Memory B cell (primary cell): Measurements from ENCODE around the gene ACTL10.

Experiments used
- ATAC-seq: fragments of 150-1000 bp; cut with Tn5 transposase; 2 replicates; pipeline ENCODE4 v1.10.0; 2021; ENCODE audit warnings: low read depth, mild to moderate bottlenecking, moderate library complexity
- DNase-seq, 2 donors: peaks; one replicate each; pipeline ENCODE4 v3.0.0; 2022; ENCODE audit warnings: low spot score in 2 of 2
- H3K27ac Mint-ChIP-seq: one replicate; pipeline ENCODE4 v1.8.0; 2022; ENCODE audit warnings: mild to moderate bottlenecking, moderate library complexity, mixed read lengths
- H3K27me3 Mint-ChIP-seq: one replicate; pipeline ENCODE4 v1.8.0; 2022; ENCODE audit warnings: mixed read lengths
- H3K36me3 Mint-ChIP-seq: one replicate; pipeline ENCODE4 v1.8.0; 2022; ENCODE audit warnings: mild to moderate bottlenecking, mixed read lengths
- H3K4me1 Mint-ChIP-seq: one replicate; pipeline ENCODE4 v1.8.0; 2022; ENCODE audit warnings: mixed read lengths
- H3K4me3 Mint-ChIP-seq: one replicate; pipeline ENCODE4 v1.8.0; 2022; ENCODE audit warnings: mild to moderate bottlenecking, moderate library complexity, mixed read lengths
- H3K9me3 Mint-ChIP-seq: one replicate; pipeline ENCODE4 v1.8.0; 2022; ENCODE audit warnings: mixed read lengths

ACTL10 gene

GRCh38 chr20:33663161-33664084, 3.3 kb upstream of the ACTL10 start:
- H3K36me3 Mint-ChIP-seq, result peaks cover 2% of the 10 kb centered on the region
- peak overlapping the region; percentile 53 for H3K27ac Mint-ChIP-seq
- H3K4me3 Mint-ChIP-seq, result peak overlapping the region; percentile 86
- DNase-seq, result peak; percentile 63 to 71
- peaks cover 21% of the 10 kb centered on the region for H3K4me1 Mint-ChIP-seq
- no peaks in the 10 kb centered on the region for H3K9me3 Mint-ChIP-seq
- peak; percentile 57 for ATAC-seq
- H3K27me3 Mint-ChIP-seq, result no peaks in the 10 kb centered on the region

- H3K27me3 Mint-ChIP-seq, result no peaks in the 10 kb centered on the region
- H3K36me3 Mint-ChIP-seq, result no peaks in the 10 kb centered on the region
- ATAC-seq (no peak), DNase-seq (no peak)
- H3K9me3 Mint-ChIP-seq, result no peaks in the 10 kb centered on the region
- H3K4me3 Mint-ChIP-seq, result peak overlapping the region; percentile 86
- peaks cover 21% of the 10 kb centered on the region for H3K4me1 Mint-ChIP-seq
- peak overlapping the region; percentile 79 for H3K27ac Mint-ChIP-seq
These were observed 2.5 kb upstream of the ACTL10 start for GRCh38 chr20:33664085-33664761.

- H3K27me3 Mint-ChIP-seq, result no peaks in the 10 kb centered on the region
- no peaks in the 10 kb centered on the region for H3K9me3 Mint-ChIP-seq
- peak overlapping the region; percentile 86 for H3K4me3 Mint-ChIP-seq
- H3K27ac Mint-ChIP-seq, result peak overlapping the region; percentile 79
- DNase-seq (no peak), ATAC-seq (no peak)
- H3K4me1 Mint-ChIP-seq, result peaks cover 23% of the 10 kb centered on the region
- no peaks in the 10 kb centered on the region for H3K36me3 Mint-ChIP-seq
These were observed 2.0 kb upstream of the ACTL10 start for GRCh38 chr20:33664762-33665144.

DNA sequence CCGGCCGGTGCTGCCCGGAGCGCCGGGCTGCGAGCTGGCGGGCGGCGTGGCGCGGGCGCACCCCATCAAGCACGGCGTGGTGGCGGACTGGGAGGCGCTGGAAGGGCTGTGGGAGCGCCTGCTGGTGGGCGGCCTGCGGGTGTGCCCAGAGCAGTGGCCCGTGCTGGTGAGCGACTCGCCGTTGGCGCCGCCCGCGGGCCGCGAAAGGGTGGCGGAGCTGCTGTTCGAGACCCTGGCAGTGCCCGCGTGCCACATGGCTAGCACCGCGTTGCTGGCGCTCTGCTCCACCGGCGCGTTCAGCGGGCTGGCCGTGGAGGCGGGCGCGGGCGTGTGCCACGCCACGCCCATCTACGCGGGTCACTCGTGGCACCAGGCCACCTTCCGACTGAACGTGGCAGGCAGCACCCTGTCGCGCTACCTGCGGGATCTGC, 517 bp downstream of the ACTL10 start:
- Mint-ChIP-seq H3K4me3 (peak overlapping the region; percentile 96), H3K9me3 (no peaks in the 10 kb centered on the region)

GRCh38 chr20:33667676-33668465, 1.1 kb downstream of the ACTL10 start:
- Mint-ChIP-seq H3K27me3 (no peaks in the 10 kb centered on the region), H3K9me3 (no peaks in the 10 kb centered on the region), H3K4me3 (peak overlapping the region; percentile 96), H3K36me3 (no peaks in the 10 kb centered on the region), H3K4me1 (peaks cover 25% of the 10 kb centered on the region), H3K27ac (peak overlapping the region; percentile 58)
- peak; percentile 52 for ATAC-seq
- DNase-seq, result peak; percentile 79 to 86

More for the DNA sequence above, 517 bp downstream of the ACTL10 start:
- Mint-ChIP-seq H3K27ac (peak overlapping the region; percentile 58), H3K4me1 (peaks cover 27% of the 10 kb centered on the region), H3K36me3 (no peaks in the 10 kb centered on the region), H3K27me3 (no peaks in the 10 kb centered on the region)
- DNase-seq, result peak in 1 of 2 donors; percentile 62
- peak; percentile 21 for ATAC-seq

GRCh38 chr20:33668466-33669155, 1.9 kb downstream of the ACTL10 start:
- no peak for ATAC-seq
- no peak for DNase-seq
- H3K9me3 Mint-ChIP-seq, result no peaks in the 10 kb centered on the region
- peak overlapping the region; percentile 96 for H3K4me3 Mint-ChIP-seq
- H3K36me3 Mint-ChIP-seq, result no peaks in the 10 kb centered on the region
- peaks cover 28% of the 10 kb centered on the region for H3K4me1 Mint-ChIP-seq
- no peaks in the 10 kb centered on the region for H3K27me3 Mint-ChIP-seq
- H3K27ac Mint-ChIP-seq, result no peak overlapping the region

DNA sequence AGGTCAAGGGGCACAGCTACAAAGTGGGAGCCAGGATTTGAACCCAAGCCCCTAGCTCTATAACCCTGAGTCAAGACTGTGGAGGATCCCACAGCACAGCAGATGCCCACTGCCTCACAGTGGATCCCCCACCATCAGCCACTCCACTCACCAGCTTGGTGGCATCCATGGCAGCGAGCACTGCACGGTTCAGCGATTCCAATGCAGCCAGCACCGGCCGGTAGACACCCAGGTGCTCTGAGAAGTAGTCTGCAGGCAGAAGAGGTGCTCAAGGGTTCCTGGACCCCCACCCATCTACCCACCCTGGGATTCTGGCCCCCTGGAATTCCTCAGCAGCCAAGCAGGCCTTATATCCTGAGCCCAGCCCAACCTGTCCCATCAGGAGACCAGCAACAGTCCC, 2.5 kb downstream of the ACTL10 start:
- H3K27me3 Mint-ChIP-seq, result no peaks in the 10 kb centered on the region

DNA sequence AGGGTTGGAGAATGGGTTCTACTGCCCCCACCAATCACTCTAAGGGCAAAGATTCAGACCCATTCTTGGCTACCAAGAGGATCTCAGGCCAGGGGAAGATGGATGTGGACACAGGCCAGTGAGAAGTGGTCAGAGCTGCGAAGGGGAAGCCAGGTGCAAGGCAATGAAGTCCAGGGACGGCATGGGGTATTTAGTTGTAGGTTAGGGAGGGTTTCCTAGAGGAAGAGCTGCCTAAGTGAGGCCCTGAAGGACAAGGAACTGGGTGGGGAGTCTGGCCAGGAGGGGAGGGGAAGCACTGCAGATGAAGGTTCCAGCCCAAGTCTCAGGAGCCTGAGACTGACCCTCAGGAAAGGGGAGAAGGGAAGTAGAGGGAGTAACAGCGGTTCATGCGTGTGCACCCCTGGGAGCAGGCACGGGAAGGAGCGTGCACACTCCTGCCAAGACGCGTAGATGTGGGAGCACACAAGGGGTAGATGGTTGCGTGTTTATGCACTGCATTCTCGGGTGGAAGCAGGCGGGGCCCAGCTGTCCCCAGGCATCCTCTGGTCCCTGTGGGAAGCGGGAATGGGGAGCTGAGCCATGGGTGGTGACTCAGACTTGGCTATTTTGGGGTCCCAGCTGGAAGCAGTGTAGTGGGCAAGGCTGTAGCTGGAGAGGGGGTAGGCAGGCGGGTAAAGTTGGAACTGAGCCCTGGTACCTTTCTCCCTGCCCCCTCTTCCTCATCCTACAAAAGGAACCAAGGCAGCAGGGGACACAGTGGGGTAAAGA, 3.3 kb downstream of the ACTL10 start:
- Mint-ChIP-seq H3K27ac (no peak overlapping the region), H3K4me3 (no peak overlapping the region), H3K27me3 (no peaks in the 10 kb centered on the region)

More for the DNA sequence above, 2.5 kb downstream of the ACTL10 start:
- Mint-ChIP-seq H3K4me3 (no peak overlapping the region), H3K9me3 (no peaks in the 10 kb centered on the region), H3K27ac (no peak overlapping the region), H3K36me3 (peaks cover 2% of the 10 kb centered on the region), H3K4me1 (peaks cover 31% of the 10 kb centered on the region)
- ATAC-seq (no peak), DNase-seq (no peak)

DNA sequence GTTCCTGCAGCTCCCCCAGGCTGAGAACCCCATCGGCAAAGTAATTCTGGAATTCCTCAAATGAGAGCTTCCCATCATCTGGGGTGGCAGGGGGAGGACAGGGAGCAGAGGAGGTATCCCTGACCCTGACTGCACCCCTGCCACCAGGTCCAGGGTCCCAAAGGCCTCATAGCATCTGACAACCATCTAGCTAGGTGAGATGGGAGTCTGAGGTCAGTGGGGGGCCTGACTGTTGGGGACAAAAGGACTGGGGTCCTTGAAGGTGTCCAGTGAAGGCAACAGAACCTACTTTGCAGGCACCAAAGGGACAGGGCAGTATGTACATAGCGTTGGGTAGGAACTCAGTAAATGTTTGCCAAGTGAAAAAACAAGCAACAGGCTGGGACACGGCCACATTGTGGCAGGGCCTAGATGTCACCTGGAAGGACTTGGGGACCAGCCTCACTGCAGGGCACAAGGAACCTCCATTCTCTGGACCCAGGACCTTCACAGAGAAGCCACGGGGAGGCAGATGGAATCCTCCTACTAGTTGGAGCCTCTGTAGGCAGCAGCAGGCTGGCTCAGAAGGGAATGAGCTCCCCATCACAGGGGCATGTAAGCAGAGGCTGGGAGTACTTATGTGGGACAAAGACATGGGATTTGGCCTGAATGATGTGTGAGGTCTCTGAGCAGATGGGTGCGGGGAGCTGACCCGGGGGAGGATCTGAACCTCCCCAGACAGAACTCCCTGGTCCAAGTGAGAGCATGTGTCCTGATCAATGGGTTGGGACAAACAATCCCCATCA, 4.2 kb downstream of the ACTL10 start:
- H3K4me1 Mint-ChIP-seq, result peaks cover 25% of the 10 kb centered on the region

More for the DNA sequence above, 3.3 kb downstream of the ACTL10 start:
- peaks cover 2% of the 10 kb centered on the region for H3K36me3 Mint-ChIP-seq
- ATAC-seq, result no peak
- H3K9me3 Mint-ChIP-seq, result no peaks in the 10 kb centered on the region
- peaks cover 26% of the 10 kb centered on the region for H3K4me1 Mint-ChIP-seq
- DNase-seq, result no peak

GRCh38 chr20:33671573-33672288, 5.0 kb downstream of the ACTL10 start:
- Mint-ChIP-seq H3K27me3 (no peaks in the 10 kb centered on the region), H3K27ac (no peak overlapping the region), H3K9me3 (no peaks in the 10 kb centered on the region), H3K36me3 (peaks cover 2% of the 10 kb centered on the region), H3K4me3 (no peak overlapping the region), H3K4me1 (peaks cover 21% of the 10 kb centered on the region)
- ATAC-seq (no peak), DNase-seq (no peak)

More for the DNA sequence above, 4.2 kb downstream of the ACTL10 start:
- Mint-ChIP-seq H3K36me3 (peaks cover 2% of the 10 kb centered on the region), H3K27ac (no peak overlapping the region), H3K9me3 (no peaks in the 10 kb centered on the region), H3K27me3 (no peaks in the 10 kb centered on the region), H3K4me3 (no peak overlapping the region)
- ATAC-seq, result no peak
- no peak for DNase-seq

- Mint-ChIP-seq H3K9me3 (no peaks in the 10 kb centered on the region), H3K27me3 (no peaks in the 10 kb centered on the region), H3K27ac (peak overlapping the region; percentile 75), H3K4me3 (peak overlapping the region; percentile 97), H3K4me1 (peaks cover 20% of the 10 kb centered on the region), H3K36me3 (peaks cover 2% of the 10 kb centered on the region)
- ATAC-seq (no peak), DNase-seq (no peak)
These were observed 5.8 kb downstream of the ACTL10 start for GRCh38 chr20:33672426-33673113.
